GM21423 (cell line): ENCODE measurements around the gene GTF2H2.
"Not testable (repeated sequence)": the region's sequence is repeated elsewhere in the genome, so short reads cannot be mapped to it uniquely, and the experiment has no call there.

ENCODE experiments used
- ATAC-seq: cut with Tn5 transposase; IDR thresholded peaks from one replicate; pipeline ENCODE4 v1.9.1; 2021; ENCODE audit warnings: mild to moderate bottlenecking, moderate library complexity; ENCODE audit not compliant: unreplicated experiment

GTF2H2 gene

GRCh38 chr5:71014176-71014575 lies 53.3 kb downstream of the GTF2H2 start:
- no peak for ATAC-seq

GRCh38 chr5:71013575-71013974 lies 53.9 kb downstream of the GTF2H2 start:
- ATAC-seq = no peak

- no peak for ATAC-seq
These were observed 56.2 kb downstream of the GTF2H2 start for GRCh38 chr5:71011194-71011792.

GRCh38 chr5:71006983-71007382 lies 60.5 kb downstream of the GTF2H2 start:
- ATAC-seq = not testable (repeated sequence)
